ENCODE data around the gene TGFB1.

Gene TGFB1

GRCh38 chr19:41319500-41320184 is 34.1 kb downstream of the TGFB1 start:
- no peak for DNase-seq

DNA sequence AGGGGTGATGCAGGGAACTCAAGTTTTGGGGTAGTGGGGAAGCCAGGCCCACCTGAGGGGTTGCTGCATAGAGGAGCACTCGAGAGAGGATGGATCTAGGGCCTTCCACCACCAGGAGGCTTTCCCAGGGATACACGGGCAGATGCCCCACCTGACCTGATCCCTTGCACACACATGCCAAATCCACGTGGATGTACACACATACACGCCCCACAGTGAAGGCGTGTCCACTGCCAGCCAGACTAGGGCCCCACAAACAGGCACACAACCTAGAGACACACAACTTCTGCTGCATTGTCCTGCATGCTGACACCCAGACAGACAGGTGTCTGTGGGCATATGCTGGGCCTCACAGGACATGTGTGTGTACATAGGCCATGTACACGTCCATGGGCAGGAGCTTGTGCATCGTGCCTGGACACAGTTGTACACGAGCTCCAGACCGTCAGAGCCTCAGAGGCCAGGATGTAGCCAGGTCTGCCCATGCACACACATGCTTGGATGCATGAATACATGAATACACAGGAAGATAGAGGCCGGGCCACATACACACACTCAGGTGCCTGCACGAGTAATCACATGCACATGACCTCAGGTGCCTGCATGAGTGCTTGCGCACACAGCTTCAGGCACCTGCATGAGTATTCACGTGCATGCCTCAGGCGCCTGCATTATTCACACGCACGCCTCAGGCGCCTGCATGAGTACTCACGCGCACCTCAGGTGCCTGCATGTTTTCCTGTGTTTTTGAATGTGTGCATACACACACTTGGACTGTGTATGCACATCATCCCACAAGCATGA is 34.8 kb downstream of the TGFB1 start:
- no peak for DNase-seq

- no peak for DNase-seq
Measured at GRCh38 chr19:41316306-41316920, 37.3 kb downstream of the TGFB1 start.

GRCh38 chr19:41311613-41312012 is 42.1 kb downstream of the TGFB1 start:
- DNase-seq, result no peak

GRCh38 chr19:41311072-41311471 is 42.6 kb downstream of the TGFB1 start:
- no peak for DNase-seq

DNA sequence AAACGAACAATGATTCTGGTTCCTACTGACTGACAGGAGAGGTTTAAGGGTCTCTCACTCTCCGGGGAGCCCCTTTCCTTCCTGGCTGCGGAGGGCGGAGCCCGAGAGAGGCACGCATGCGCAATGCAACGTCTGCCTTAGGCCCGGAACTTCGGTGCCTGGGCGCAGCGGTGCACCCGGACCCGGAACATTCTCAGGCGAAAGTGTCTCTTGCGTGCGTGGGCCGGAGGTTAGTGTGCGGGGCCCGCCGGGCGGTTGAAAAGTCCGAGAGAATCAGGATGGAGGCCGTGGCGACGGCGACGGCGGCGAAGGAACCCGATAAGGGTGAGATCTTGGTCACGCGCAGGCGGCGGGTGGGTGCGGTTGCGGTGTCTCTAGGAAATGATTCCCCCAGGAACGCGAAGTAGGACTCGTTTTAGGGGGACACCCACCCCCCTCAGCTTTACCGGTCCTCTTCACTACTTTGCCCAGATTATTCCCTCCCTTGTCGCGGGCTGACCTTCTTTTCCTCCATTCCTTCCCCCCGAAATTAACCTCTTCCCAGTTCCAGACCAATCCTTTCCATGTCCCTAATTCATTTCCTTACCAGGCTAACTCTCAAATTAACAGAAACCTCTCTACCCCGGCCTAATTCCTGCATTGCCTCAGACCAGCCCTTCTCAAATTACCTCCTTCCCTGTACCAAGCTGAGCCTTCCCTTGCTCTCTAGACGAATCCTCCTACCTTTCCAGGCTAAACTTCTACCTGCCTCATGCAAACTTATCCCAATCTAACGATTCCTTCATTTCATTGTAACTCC is 43.5 kb downstream of the TGFB1 start, which contains the start of gene CCDC97:
Gene CCDC97, plus strand, starts transcription at position 140 of the 799 bp plus-strand sequence. Its CDS starts 139 bp downstream, at position 279.
- peak; percentile 91 for DNase-seq

- no peak for DNase-seq
Measured at GRCh38 chr19:41309180-41310032, 44.3 kb downstream of the TGFB1 start.

- peak; percentile 93 for DNase-seq
Measured at GRCh38 chr19:41308450-41309179, 45.1 kb downstream of the TGFB1 start.

DNA sequence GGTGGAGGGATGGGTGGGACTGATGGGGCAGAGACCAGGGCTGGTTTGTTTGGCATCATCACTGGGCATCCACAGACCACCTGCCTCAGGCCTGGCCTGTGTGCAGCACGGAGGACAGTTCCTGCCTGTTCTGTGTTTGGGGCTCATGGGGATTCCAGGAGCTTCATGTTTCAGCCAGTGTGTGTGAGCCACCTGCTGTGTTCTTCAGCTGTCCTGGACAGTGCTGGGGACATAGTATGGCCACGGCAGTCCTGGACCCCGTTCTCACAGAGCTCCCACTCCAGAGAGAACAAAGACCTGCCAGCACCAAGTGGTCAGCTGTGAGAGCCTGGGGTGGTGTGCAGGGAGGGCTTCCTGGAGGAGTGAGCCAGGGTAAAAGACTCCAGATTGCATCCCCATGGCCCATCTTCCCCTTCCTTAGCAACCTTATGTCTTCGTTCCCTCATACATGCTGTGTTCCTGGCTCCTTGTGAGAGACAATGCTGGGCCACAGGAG is 45.7 kb downstream of the TGFB1 start:
- DNase-seq, result no peak

DNA sequence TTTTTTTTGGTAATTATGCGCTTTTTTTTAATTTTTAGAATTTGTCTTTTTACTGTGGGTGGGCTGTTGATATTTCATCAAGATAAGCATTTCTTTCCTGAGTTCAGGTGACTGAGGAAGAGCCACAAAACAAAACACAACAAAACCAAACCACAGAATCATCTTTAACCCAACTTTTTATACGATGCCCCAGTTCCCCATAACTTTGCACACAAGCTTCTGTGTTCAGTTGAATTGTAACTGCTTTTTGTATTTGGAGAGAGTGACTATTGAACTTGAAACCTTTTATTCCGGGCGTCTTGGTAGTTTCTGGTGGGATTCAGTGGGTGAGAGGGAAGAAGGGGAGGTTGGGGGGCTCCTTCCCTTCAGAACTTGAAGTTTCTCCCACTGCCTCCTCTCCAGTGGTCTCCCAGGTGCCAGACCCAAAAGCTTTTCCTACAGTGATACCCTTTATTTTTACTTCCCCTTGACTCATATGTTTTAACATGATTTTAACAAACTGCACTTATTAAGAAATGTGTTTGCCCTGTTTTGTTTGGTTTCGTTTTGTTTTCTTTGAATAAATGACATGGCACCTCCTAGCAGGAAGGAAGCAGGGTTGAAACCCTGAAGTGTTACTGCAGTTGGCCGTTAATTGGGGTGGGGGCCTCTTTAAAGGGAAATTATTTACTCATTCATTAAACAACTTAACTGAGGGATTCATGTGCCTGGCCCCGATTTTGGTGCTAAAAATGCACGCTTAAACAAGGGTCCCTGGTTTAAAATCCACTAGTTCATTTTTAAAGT is 46.4 kb downstream of the TGFB1 start:
- no peak for DNase-seq

DNA sequence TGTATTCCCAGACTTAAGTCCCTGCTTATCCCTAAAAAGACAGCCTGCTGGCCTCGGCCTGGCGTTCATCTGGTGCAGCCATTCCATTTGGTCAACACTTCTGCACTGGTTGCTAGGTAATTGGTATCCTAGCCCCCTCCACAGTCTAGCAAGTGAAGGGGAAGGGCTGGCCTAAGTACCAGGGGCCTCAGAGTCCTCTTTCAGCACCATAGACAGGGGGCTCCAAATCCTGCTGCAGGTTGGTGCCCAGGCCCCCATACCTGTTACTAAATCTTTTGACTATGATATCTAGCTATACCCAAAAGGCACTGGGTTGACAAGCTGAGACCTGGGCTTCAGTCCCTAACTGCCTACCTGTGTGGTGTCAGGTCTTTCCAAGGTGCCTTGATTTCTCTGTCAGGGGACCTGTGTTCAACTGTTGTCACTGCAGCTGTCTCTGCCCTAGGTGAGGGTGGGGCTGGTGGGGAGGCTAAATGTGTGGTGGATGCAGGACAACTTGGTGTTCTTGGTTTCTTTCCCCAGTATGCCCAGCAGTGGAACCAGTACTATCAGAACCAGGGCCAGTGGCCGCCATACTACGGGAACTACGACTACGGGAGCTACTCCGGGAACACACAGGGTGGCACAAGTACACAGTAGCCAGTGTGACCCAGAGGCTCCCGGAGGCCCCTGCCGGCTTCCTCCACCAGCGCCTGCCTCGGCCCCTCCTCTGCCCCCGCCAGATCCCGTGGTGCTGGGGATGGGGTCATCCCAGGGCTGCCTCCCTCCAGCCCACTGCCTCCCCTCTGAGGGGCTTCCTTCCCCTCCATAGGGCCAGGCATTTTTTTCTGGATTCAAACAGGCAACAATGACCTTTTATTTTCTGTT is 47.6 kb downstream of the TGFB1 start:
- DNase-seq, result no peak

DNA sequence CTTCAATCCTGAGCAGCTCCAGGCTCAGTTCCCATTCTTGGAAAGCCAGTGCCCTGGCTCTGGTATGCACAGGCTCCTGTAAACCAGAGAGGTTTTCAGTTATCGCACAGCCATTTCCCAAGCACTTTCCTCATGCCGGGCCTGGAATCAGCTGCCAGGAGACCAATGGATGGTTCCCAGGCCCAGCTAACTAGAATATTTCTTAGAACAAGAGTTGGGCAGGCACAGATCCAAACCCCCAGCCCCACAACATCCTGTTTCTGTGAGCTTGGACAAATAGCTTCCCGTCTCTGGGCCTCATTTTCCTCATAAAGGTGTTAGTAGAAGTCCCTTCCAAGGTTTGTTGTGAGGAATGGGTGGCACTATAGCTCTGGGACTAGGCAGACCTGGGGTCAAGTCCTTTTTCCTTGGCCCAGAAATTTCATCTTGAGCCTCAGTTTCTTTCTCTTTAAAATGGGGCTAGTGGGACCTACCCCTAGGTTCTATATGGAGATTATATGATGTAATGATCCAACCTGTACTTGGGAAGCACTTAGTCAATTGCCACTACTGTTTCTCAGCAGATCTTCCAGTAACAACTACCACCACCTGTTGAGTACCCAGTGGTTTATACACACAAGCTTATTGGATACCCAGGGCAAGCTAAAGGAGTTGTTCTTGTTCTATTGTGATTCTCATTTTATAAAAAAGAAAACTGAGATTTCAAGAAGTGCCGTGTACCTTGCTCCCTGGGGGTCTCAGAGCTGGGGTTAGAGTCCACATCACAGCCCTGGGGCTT is 48.8 kb downstream of the TGFB1 start:
- no peak for DNase-seq

- no peak for DNase-seq
Measured at GRCh38 chr19:41303954-41304353, 49.8 kb downstream of the TGFB1 start.

- DNase-seq, result peak; percentile 80
Measured at GRCh38 chr19:41302624-41303351, 50.9 kb downstream of the TGFB1 start.

DNA sequence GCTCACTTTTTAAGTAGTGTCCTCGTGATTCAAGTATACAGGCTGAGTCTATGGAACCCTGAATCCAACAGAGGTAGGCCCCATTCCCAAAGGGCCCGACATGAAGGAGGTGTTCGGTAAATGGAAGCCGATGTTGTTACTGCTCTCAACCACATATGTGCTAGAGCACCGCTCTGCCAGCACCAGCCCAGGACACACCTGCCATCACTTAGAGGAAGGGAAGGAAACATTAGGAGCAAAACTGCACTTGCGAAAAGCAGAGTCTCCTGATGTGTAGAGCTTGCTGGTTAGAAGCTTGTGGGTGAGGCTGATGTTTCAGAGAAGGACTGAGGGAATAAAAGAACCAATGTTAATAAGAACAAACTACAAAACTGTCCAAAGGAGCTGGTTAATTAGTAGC is 53.2 kb downstream of the TGFB1 start:
- DNase-seq, result no peak

GRCh38 chr19:41299755-41300089 is 54.0 kb downstream of the TGFB1 start:
- DNase-seq, result no peak

GRCh38 chr19:41299046-41299754 is 54.5 kb downstream of the TGFB1 start:
- no peak for DNase-seq

All from stimulated activated CD4-positive, alpha-beta T cell treated with anti-CD3 and anti-CD28 coated beads, Interleukin-15, amount 100 ng/mL, for 24 hours (primary cell).